Measurements from ENCODE around the gene CAPN12.

CAPN12 gene

DNA sequence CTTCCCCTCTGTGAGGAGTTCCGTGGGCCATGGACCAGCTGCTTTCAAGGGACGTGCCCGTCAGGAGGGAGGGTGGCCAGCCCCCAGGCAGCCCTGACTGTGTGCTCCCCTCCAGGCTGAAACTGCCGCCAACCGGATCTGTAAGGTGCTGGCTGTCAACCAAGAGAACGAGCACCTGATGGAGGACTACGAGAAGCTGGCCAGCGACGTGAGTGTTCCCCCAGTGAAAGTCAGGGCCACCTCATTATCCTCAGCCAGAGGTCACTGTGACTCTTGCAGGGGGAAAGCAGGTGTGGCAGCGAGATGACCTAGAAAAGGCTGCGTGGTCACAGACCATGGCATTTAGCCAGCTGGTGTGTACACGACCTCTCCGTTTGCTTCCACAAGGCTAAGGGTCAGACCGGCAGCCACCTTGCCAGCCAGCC, 29.9 kb downstream of the CAPN12 start:
- H3K4me1 Mint-ChIP-seq, result peaks cover 22% of the 10 kb centered on the region
- H3K9me3 Mint-ChIP-seq, result no peaks in the 10 kb centered on the region
- H3K27ac Mint-ChIP-seq, result peak overlapping the region; percentile 90
- ATAC-seq (no peak), DNase-seq (ENCODE audit: low spot score in 2 of 2) (no peak)
- peaks cover 96% of the 10 kb centered on the region for H3K36me3 Mint-ChIP-seq
- no peak overlapping the region for H3K4me3 Mint-ChIP-seq

DNA sequence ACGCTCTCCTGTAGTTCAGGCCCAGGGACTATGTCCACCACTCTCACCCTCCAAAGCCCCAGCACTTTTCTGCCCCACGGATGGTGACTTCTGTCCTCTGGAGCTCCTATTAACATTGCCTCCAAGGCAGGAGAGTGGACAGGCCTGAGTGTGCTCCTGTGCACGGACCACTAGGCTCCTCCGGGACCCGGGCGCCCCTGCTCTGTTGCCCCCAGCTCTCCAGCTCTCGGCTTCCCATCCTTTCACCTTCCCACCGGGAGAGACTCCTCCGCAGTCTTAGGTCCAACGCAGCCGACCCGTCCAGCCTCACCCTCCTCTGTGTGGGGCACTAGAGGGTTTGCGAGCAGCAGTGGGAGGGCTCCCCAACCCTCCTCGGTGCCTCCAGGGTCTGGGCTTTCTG, 30.4 kb downstream of the CAPN12 start:
- DNase-seq (ENCODE audit: low spot score in 2 of 2) (no peak), ATAC-seq (no peak)
- peaks cover 22% of the 10 kb centered on the region for H3K4me1 Mint-ChIP-seq
- H3K36me3 Mint-ChIP-seq, result peaks cover 96% of the 10 kb centered on the region
- H3K9me3 Mint-ChIP-seq, result no peaks in the 10 kb centered on the region
- peak overlapping the region; percentile 90 for H3K27ac Mint-ChIP-seq
- H3K4me3 Mint-ChIP-seq, result no peak overlapping the region

- ATAC-seq (no peak), DNase-seq (ENCODE audit: low spot score in 2 of 2) (no peak)
- H3K9me3 Mint-ChIP-seq, result no peaks in the 10 kb centered on the region
- H3K36me3 Mint-ChIP-seq, result peaks cover 96% of the 10 kb centered on the region
- no peak overlapping the region for H3K4me3 Mint-ChIP-seq
- H3K27ac Mint-ChIP-seq, result peak overlapping the region; percentile 90
- H3K4me1 Mint-ChIP-seq, result peaks cover 22% of the 10 kb centered on the region
Measured at GRCh38 chr19:38713227-38713649, 31.0 kb downstream of the CAPN12 start.

DNA sequence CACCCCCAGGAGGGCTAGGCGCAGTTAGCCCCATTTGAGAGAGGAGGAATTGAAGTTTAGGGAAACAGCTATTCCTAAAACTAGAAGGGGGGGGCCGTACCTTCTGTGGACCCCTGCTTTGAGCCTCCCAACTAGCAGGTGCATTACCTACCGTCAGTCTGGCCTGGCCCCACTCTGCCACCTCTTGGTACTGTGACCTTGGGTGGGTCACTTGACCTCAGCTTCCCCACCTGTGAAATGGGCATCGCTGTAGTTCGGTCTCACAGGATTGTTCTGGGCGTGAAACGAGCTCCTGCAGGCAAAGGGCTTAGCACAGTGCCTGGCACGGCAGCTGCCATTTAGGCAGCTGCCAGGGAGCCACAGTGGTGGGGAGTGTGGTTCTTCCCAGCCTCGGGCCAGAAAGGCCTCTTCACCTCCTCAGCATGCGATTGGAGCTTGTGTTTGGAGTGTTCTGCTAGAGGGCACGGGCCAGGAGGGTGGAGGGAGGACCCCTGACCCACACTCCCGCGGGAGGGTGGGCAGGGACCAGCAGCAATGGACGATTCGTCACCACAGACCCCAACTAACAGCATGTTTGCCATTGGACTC, 32.0 kb downstream of the CAPN12 start:
- DNase-seq (ENCODE audit: low spot score in 2 of 2) (no peak), ATAC-seq (no peak)
- no peaks in the 10 kb centered on the region for H3K9me3 Mint-ChIP-seq
- no peak overlapping the region for H3K4me3 Mint-ChIP-seq
- peaks cover 22% of the 10 kb centered on the region for H3K4me1 Mint-ChIP-seq
- H3K27ac Mint-ChIP-seq, result peak overlapping the region; percentile 29
- peaks cover 96% of the 10 kb centered on the region for H3K36me3 Mint-ChIP-seq

DNA sequence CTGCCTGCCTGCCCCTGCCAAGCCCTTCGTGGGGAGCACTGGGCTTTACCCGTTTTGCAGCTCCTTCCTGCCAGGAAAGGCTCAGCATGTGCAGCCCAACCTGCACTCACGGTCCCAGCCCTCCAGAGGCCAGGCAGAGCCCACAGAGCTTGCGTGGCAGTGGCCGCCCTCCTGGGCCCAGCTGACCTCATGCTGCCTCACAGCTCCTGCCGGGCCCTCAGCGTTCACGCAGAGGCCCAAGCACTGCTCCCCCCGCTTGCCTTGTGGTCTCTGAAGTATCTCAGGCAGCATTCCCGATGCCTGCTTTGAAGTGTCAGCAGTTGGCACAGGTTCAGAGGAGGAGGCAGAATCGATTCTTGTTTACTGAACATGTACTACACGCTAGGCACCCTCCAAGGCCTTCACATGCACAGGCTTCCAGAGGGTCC, 32.5 kb downstream of the CAPN12 start:
- ATAC-seq (no peak), DNase-seq (ENCODE audit: low spot score in 2 of 2) (no peak)
- Mint-ChIP-seq H3K9me3 (no peaks in the 10 kb centered on the region), H3K4me3 (no peak overlapping the region), H3K36me3 (peaks cover 96% of the 10 kb centered on the region), H3K27ac (peak overlapping the region; percentile 67), H3K4me1 (peaks cover 22% of the 10 kb centered on the region)

- Mint-ChIP-seq H3K4me3 (no peak overlapping the region), H3K27ac (peak overlapping the region; percentile 67), H3K36me3 (peaks cover 96% of the 10 kb centered on the region), H3K4me1 (peaks cover 22% of the 10 kb centered on the region), H3K9me3 (no peaks in the 10 kb centered on the region)
- ATAC-seq (no peak), DNase-seq (ENCODE audit: low spot score in 2 of 2) (no peak)
Measured at GRCh38 chr19:38710928-38711725, 33.1 kb downstream of the CAPN12 start.

GRCh38 chr19:38710416-38710702, 33.9 kb downstream of the CAPN12 start:
- Mint-ChIP-seq H3K27ac (peak overlapping the region; percentile 67), H3K4me1 (peaks cover 22% of the 10 kb centered on the region), H3K9me3 (no peaks in the 10 kb centered on the region), H3K36me3 (peaks cover 93% of the 10 kb centered on the region), H3K4me3 (no peak overlapping the region)
- ATAC-seq (no peak), DNase-seq (ENCODE audit: low spot score in 2 of 2) (no peak)

DNA sequence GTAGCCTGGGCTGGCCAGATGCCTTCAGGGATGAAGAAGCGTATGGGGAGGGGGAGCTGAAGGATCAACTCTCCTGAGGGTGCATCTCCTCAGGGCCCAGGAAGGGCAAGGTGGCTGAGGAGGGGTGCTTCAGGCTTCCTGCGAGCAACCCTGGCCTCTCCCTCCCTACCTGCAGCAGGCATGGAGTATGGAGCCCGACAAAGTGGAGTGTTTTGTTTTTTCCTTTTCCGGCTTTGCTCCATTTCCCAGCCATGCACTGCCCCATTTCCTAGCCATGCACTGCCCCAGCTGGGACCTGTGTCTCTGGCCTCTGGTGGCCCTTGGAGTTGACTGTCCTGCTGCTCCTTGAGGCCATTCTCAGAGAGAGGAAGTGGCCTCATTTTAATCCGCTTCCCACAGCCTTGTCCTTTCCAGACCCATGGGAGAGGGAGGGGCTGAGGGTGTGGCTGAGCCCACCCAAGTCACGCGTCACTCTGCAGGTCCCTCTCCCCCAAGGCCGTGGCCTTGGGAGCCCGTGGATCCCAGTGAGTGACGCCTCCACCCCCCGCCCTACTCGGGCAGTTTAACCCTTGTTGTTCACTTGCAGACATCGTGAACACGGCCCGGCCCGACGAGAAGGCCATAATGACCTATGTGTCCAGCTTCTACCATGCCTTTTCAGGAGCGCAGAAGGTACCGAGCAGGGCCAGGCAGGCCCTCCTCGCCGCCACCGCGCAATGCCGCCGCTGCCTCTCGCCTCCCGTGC, 34.4 kb downstream of the CAPN12 start:
- peaks cover 93% of the 10 kb centered on the region for H3K36me3 Mint-ChIP-seq
- H3K4me1 Mint-ChIP-seq, result peaks cover 22% of the 10 kb centered on the region
- peak overlapping the region; percentile 67 for H3K27ac Mint-ChIP-seq
- no peak overlapping the region for H3K4me3 Mint-ChIP-seq
- no peak for ATAC-seq
- no peak for DNase-seq (ENCODE audit: low spot score in 2 of 2)
- no peaks in the 10 kb centered on the region for H3K9me3 Mint-ChIP-seq

- ATAC-seq (no peak), DNase-seq (ENCODE audit: low spot score in 2 of 2) (no peak)
- H3K9me3 Mint-ChIP-seq, result no peaks in the 10 kb centered on the region
- no peak overlapping the region for H3K4me3 Mint-ChIP-seq
- H3K36me3 Mint-ChIP-seq, result peaks cover 93% of the 10 kb centered on the region
- H3K27ac Mint-ChIP-seq, result peak overlapping the region; percentile 37
- H3K4me1 Mint-ChIP-seq, result peaks cover 23% of the 10 kb centered on the region
Measured at GRCh38 chr19:38709119-38709518, 35.2 kb downstream of the CAPN12 start.

- ATAC-seq, result no peak
- no peak for DNase-seq (ENCODE audit: low spot score in 2 of 2)
- H3K36me3 Mint-ChIP-seq, result peaks cover 93% of the 10 kb centered on the region
- H3K9me3 Mint-ChIP-seq, result no peaks in the 10 kb centered on the region
- H3K4me1 Mint-ChIP-seq, result peaks cover 23% of the 10 kb centered on the region
- H3K27ac Mint-ChIP-seq, result peak overlapping the region; percentile 76
- no peak overlapping the region for H3K4me3 Mint-ChIP-seq
Measured at GRCh38 chr19:38708413-38709024, 35.8 kb downstream of the CAPN12 start.

- peaks cover 93% of the 10 kb centered on the region for H3K36me3 Mint-ChIP-seq
- DNase-seq (ENCODE audit: low spot score in 2 of 2) (no peak), ATAC-seq (no peak)
- H3K4me3 Mint-ChIP-seq, result no peak overlapping the region
- H3K4me1 Mint-ChIP-seq, result peaks cover 23% of the 10 kb centered on the region
- no peaks in the 10 kb centered on the region for H3K9me3 Mint-ChIP-seq
- H3K27ac Mint-ChIP-seq, result peak overlapping the region; percentile 86
Measured at GRCh38 chr19:38707512-38708114, 36.7 kb downstream of the CAPN12 start.

DNA sequence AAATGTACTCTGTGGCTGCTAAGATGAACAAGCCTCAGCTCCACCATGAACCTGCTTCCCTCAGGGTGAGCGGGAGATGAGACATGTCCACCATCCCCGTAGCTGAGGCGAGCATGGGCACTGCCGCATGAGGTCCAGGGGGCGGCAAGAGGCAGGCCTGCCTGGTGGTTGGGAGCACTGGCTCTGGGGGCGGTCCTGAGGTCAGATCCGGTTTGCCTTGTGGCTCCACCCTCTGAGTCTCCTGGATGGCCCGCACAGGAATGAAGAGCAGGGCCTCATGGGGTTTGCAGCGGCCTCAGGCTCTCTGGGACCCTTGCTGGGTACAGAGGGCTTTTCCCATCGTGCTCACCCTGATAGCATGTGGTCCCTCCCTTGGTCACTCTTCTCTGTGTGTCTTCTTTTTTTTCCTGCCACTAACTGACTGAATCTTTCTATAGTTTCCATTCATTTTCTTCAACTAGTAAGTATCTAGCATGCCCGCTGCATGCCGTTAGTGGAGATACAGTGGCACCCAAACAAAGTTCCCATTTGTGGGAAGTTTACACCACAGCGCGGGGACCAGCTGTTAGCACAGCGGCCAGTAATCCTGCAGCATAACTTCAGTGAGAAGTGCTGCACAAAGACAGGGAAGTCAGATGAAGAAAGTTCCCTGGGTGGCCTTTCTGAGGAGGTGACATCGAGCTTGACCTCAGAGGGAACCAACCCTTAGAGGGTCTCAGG, 37.3 kb downstream of the CAPN12 start:
- ATAC-seq (no peak), DNase-seq (ENCODE audit: low spot score in 2 of 2) (no peak)
- Mint-ChIP-seq H3K4me1 (peaks cover 23% of the 10 kb centered on the region), H3K27ac (peak overlapping the region; percentile 86), H3K9me3 (no peaks in the 10 kb centered on the region), H3K36me3 (peaks cover 97% of the 10 kb centered on the region), H3K4me3 (no peak overlapping the region)

DNA sequence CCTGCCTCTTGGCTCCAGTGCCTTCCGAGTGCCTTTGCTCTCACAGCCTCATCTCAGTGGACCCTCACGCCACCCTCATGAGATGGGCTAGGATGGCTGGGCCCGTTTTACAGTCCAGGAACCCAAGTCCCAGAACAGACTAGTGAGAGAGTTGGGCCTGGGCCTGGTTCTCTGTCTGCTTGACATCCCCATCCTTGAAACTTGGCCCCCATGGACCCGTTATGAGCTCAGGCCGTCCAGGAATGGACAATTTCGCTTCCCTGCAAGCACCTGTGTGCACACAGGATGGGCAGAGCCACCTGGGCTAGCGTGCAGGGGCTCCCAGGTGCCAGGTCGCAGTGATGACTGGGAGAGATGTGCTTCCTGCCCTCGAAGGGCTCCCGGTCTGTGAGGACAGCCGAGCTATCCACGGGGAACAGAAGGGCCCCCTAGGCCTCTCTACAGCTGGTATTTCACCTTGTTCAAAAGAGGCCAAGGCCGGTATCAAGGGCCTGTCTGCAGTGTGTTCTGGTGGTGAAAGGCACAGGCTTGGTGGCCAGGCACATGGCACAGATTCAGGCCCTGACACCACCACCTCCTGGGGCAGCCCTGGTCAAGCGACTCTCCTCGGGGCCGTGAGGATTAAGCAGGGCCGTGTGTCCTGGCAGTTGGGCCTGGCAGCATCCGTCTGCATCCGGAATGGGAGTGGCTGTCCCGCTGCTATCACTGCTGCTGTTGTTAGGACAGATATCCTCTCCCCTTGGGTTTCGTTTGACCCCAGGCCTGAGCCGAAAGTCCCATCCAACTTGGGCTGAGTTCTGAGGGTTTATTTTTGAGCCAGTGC, 38.9 kb downstream of the CAPN12 start:
- Mint-ChIP-seq H3K9me3 (no peaks in the 10 kb centered on the region), H3K27ac (peak overlapping the region; percentile 86), H3K36me3 (peaks cover 97% of the 10 kb centered on the region), H3K4me3 (no peak overlapping the region), H3K4me1 (peaks cover 15% of the 10 kb centered on the region)
- no peak for DNase-seq (ENCODE audit: low spot score in 2 of 2)
- no peak for ATAC-seq

GRCh38 chr19:38704488-38705026, 39.7 kb downstream of the CAPN12 start:
- H3K4me3 Mint-ChIP-seq, result no peak overlapping the region
- H3K4me1 Mint-ChIP-seq, result peaks cover 14% of the 10 kb centered on the region
- no peak for DNase-seq (ENCODE audit: low spot score in 2 of 2)
- H3K9me3 Mint-ChIP-seq, result no peaks in the 10 kb centered on the region
- no peak for ATAC-seq
- H3K36me3 Mint-ChIP-seq, result peaks cover 97% of the 10 kb centered on the region
- peak overlapping the region; percentile 70 for H3K27ac Mint-ChIP-seq
